Dermis blood vessel endothelial cell (primary cell): ENCODE results near the gene MS4A8. TPM values are rescaled to one million over a fixed set of nuclear protein-coding genes. Genes with fewer than 3 reads are reported as not detected.

ENCODE experiments used
- DNase-seq: peaks from one replicate; pipeline ENCODE4 v3.0.0; 2010
- total RNA-seq: library from RNA; depleted of rRNA; stranded (reverse); fragments of >200 nt; gene quantifications from 2 replicates; pipeline ENCODE4 v1.2.3, GENCODE V29; 2014

The MS4A8 gene
- total RNA-seq, 1 donor from 2014 or later = not detected

DNA sequence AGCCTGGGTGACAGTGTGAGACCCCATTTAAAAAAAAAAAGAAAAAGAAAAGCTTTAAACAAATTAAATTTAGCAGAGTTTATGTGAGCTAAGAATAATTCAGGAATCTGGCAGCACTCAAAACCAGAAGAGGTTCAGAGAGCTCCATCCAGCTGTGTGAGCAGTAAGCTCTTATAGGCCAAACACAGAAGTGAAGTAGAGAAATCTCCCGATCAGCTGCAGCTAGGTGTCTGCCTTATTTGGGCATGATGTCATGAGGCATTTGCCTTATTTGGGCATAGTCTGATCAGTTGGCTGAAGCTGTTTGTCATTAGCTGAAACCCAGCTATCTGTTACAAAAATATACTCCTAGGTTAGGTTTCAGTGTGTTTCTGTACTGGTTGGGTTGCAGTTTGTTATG, 65.5 kb downstream of the MS4A8 start:
- DNase-seq = no peak

DNA sequence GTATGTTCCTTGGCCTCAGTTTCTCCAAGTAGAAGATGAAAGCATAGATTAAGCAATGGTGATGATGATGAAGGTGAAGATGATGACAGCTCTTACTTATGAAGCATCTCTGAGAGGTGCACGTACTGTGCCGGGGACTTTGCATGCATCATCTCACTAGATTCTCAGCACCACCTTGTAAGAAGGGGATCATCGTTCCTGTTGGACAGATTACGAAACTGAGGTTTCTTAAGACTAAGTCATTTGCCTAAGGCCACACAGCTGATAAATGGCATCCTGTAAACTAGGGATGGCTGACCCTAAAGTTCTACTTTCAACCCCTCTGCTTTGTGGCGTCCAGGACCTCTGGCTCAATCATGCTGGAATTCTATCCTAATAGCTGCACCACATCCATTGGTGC, 65.9 kb downstream of the MS4A8 start:
- no peak for DNase-seq

Other genes with a start within 250 kb of the MS4A8 start
- not detected in 2 replicates for gene MS4A1, start 243.8 kb upstream of the MS4A8 start, total RNA-seq
- gene MS4A12, start 206.8 kb upstream of the MS4A8 start, total RNA-seq = not detected in 2 replicates
- not detected in 2 replicates for gene MS4A13, start 184.2 kb upstream of the MS4A8 start, total RNA-seq
- not detected in 2 replicates for gene MS4A18, start 25.1 kb downstream of the MS4A8 start, total RNA-seq
- gene MS4A15, start 57.3 kb downstream of the MS4A8 start, total RNA-seq = not detected in 2 replicates
- gene MS4A10, start 85.7 kb downstream of the MS4A8 start, total RNA-seq = not detected in 2 replicates
- gene CCDC86, start 142.5 kb downstream of the MS4A8 start, total RNA-seq = 14.0 and 31.2 TPM in 2 replicates
- gene PTGDR2, start 156.3 kb downstream of the MS4A8 start, total RNA-seq = 0.05 TPM in 1 of 2 replicates, not detected in the other
- gene ZP1, start 167.9 kb downstream of the MS4A8 start, total RNA-seq = not detected in 2 replicates
- 45.8 and 79.6 TPM in 2 replicates for gene PRPF19, start 207.0 kb downstream of the MS4A8 start, total RNA-seq
- 63.6 and 114 TPM in 2 replicates for gene TMEM109, start 214.5 kb downstream of the MS4A8 start, total RNA-seq
- gene TMEM132A, start 224.8 kb downstream of the MS4A8 start, total RNA-seq = 99.5 and 112 TPM in 2 replicates